ENCODE results near the gene MOSMO.

- TF ChIP-seq CTCF (IDR thresholded peaks at IDR 0.05; ENCODE audit: borderline replicate concordance, extremely low read depth, low read length, poor library complexity, severe bottlenecking) (no peak), EZH2 (IDR thresholded peaks at IDR 0.05; ENCODE audit: borderline replicate concordance, low read depth, low read length, severe bottlenecking) (no peak)
Observed at GRCh38 chr16:21997697-21998480, 10.0 kb upstream of the MOSMO start.

All from DND-41 (cell line).